Progenitor cell of endocrine pancreas (in vitro differentiated cells): ENCODE data around the gene WFIKKN2. TPM values are rescaled to one million over a fixed set of nuclear protein-coding genes. Genes with fewer than 3 reads are reported as not detected.

ENCODE experiments used
- DNase-seq: peaks from one replicate; pipeline ENCODE4 v3.0.0; 2021; ENCODE audit warnings: low spot score; ENCODE audit not compliant: unreplicated experiment
- H3K27ac Mint-ChIP-seq: 2 replicates; pipeline ENCODE4 v1.8.0; 2021; ENCODE audit warnings: mild to moderate bottlenecking, moderate library complexity, mixed read lengths
- H3K27me3 Mint-ChIP-seq: 2 replicates; pipeline ENCODE4 v1.8.0; 2021; ENCODE audit warnings: mixed read lengths
- H3K36me3 Mint-ChIP-seq: 2 replicates; pipeline ENCODE4 v1.8.0; 2022; ENCODE audit warnings: mixed read lengths; ENCODE audit not compliant: insufficient read depth
- H3K4me1 Mint-ChIP-seq: 2 replicates; pipeline ENCODE4 v1.8.0; 2021; ENCODE audit warnings: low read depth, mixed read lengths
- H3K4me3 Mint-ChIP-seq: 2 replicates; pipeline ENCODE4 v1.8.0; 2021; ENCODE audit warnings: low read depth, mild to moderate bottlenecking, moderate library complexity, mixed read lengths
- H3K9me3 Mint-ChIP-seq: 2 replicates; pipeline ENCODE4 v1.8.0; 2021; ENCODE audit warnings: low read depth, mixed read lengths
- CTCF ChIP-seq: fragments of 200-600 bp; sonication (generic); IDR thresholded peaks from one replicate; pipeline ENCODE4 v1.5.0; 2021; ENCODE audit warnings: antibody characterized with exemption, mild to moderate bottlenecking; ENCODE audit not compliant: unreplicated experiment
- total RNA-seq: library from RNA; stranded (reverse); gene quantifications from 2 replicates; pipeline ENCODE4 v1.2.1, GENCODE V29; 2021

Gene WFIKKN2
- total RNA-seq, 1 donor from 2014 or later, result not detected

- H3K27ac Mint-ChIP-seq, result no peak overlapping the region
- no peak for DNase-seq
- H3K27me3 Mint-ChIP-seq, result peaks cover 14% of the 10 kb centered on the region
- TF ChIP-seq CTCF, result no peak
- H3K4me3 Mint-ChIP-seq, result no peak overlapping the region
- H3K4me1 Mint-ChIP-seq, result peaks cover 4% of the 10 kb centered on the region
- no peaks in the 10 kb centered on the region for H3K36me3 Mint-ChIP-seq
- no peaks in the 10 kb centered on the region for H3K9me3 Mint-ChIP-seq
These were observed 17.1 kb upstream of the WFIKKN2 start for GRCh38 chr17:50818261-50818660.

- DNase-seq, result no peak
- TF ChIP-seq CTCF, result no peak
- peaks cover 4% of the 10 kb centered on the region for H3K4me1 Mint-ChIP-seq
These were observed 16.3 kb upstream of the WFIKKN2 start for GRCh38 chr17:50818921-50819657.

DNA sequence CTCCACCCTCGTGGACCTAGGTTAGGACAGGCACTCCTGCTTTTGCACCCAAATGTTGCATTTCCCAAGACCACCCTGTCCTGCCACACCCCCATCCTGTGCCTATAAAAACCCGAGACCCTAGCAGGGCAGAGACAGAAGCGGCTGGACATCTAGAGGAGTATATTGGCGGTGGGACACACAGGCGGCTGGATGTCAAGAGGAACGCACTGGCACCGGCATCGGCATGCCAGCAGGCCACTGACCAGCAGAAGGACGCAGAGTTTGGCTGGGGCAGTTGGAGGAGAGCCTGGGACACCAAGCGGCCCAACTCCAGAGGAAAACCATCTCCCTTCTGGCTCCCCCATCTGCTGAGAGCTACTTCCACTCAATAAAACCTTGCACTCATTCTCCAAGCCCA is 14.7 kb upstream of the WFIKKN2 start:
- DNase-seq, result no peak
- Mint-ChIP-seq H3K27me3 (peaks cover 14% of the 10 kb centered on the region), H3K4me1 (peaks cover 4% of the 10 kb centered on the region), H3K4me3 (no peak overlapping the region), H3K9me3 (no peaks in the 10 kb centered on the region), H3K36me3 (no peaks in the 10 kb centered on the region), H3K27ac (no peak overlapping the region)
- no peak for TF ChIP-seq CTCF

More at GRCh38 chr17:50818921-50819657, 16.3 kb upstream of the WFIKKN2 start:
- no peaks in the 10 kb centered on the region for H3K36me3 Mint-ChIP-seq
- H3K27ac Mint-ChIP-seq, result peak overlapping the region; percentile 79
- no peak overlapping the region for H3K4me3 Mint-ChIP-seq
- H3K27me3 Mint-ChIP-seq, result peaks cover 14% of the 10 kb centered on the region
- no peaks in the 10 kb centered on the region for H3K9me3 Mint-ChIP-seq

DNA sequence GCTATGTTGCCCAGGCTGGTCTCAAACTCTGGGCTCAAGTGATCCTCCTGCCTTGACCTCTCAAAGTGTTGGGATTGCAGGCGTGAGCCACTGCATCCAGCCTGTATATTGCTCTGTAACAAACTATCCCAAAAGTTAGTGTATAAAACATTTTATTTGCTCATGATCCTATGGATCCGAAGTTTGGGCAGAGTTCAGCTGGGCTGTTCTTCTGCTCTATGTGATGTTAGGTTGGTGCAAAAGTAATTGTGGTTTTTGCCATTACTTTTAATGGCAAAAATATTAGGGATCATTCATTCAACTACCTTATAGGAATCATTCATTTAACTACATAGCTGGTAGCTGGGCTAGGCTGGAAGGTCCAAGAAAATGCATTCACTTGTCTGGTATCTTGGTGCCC is 12.8 kb upstream of the WFIKKN2 start:
- Mint-ChIP-seq H3K4me3 (no peak overlapping the region), H3K36me3 (no peaks in the 10 kb centered on the region), H3K27ac (no peak overlapping the region), H3K27me3 (peaks cover 11% of the 10 kb centered on the region), H3K9me3 (no peaks in the 10 kb centered on the region), H3K4me1 (peaks cover 4% of the 10 kb centered on the region)
- DNase-seq, result no peak
- no peak for TF ChIP-seq CTCF

- no peak for TF ChIP-seq CTCF
- DNase-seq, result no peak
- Mint-ChIP-seq H3K27ac (no peak overlapping the region), H3K36me3 (no peaks in the 10 kb centered on the region), H3K4me3 (no peak overlapping the region), H3K27me3 (peaks cover 6% of the 10 kb centered on the region), H3K9me3 (no peaks in the 10 kb centered on the region), H3K4me1 (no peaks in the 10 kb centered on the region)
These were observed 11.0 kb upstream of the WFIKKN2 start for GRCh38 chr17:50824429-50824828.
